ENCODE results near the gene TUG1.

DNA sequence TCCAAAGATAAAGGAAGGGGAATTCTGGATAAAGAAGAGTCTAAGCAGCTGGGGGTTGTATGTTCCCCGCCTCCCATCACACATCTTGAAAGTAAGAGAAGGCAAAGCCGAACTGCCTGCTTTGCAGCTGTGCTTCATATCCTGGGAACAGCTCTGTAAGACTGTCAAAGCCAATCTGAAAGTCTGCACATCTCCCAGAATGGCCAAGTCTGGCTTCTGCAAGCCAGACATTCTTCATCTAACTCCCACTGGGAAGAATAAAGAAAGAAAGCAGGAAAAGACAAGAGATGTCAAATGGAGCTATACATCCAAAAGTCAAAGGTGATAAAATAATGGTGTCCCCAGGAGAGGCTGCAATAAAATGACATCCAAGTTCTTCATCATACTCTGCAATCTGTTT lies 15.9 kb upstream of the TUG1 start:
- TF ChIP-seq, protein P1, sequence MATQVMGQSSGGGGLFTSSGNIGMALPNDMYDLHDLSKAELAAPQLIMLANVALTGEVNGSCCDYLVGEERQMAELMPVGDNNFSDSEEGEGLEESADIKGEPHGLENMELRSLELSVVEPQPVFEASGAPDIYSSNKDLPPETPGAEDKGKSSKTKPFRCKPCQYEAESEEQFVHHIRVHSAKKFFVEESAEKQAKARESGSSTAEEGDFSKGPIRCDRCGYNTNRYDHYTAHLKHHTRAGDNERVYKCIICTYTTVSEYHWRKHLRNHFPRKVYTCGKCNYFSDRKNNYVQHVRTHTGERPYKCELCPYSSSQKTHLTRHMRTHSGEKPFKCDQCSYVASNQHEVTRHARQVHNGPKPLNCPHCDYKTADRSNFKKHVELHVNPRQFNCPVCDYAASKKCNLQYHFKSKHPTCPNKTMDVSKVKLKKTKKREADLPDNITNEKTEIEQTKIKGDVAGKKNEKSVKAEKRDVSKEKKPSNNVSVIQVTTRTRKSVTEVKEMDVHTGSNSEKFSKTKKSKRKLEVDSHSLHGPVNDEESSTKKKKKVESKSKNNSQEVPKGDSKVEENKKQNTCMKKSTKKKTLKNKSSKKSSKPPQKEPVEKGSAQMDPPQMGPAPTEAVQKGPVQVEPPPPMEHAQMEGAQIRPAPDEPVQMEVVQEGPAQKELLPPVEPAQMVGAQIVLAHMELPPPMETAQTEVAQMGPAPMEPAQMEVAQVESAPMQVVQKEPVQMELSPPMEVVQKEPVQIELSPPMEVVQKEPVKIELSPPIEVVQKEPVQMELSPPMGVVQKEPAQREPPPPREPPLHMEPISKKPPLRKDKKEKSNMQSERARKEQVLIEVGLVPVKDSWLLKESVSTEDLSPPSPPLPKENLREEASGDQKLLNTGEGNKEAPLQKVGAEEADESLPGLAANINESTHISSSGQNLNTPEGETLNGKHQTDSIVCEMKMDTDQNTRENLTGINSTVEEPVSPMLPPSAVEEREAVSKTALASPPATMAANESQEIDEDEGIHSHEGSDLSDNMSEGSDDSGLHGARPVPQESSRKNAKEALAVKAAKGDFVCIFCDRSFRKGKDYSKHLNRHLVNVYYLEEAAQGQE (IDR thresholded peaks at IDR 0.05; ENCODE audit: low read depth, low read length), result no peak
- TF ChIP-seq, protein P2, sequence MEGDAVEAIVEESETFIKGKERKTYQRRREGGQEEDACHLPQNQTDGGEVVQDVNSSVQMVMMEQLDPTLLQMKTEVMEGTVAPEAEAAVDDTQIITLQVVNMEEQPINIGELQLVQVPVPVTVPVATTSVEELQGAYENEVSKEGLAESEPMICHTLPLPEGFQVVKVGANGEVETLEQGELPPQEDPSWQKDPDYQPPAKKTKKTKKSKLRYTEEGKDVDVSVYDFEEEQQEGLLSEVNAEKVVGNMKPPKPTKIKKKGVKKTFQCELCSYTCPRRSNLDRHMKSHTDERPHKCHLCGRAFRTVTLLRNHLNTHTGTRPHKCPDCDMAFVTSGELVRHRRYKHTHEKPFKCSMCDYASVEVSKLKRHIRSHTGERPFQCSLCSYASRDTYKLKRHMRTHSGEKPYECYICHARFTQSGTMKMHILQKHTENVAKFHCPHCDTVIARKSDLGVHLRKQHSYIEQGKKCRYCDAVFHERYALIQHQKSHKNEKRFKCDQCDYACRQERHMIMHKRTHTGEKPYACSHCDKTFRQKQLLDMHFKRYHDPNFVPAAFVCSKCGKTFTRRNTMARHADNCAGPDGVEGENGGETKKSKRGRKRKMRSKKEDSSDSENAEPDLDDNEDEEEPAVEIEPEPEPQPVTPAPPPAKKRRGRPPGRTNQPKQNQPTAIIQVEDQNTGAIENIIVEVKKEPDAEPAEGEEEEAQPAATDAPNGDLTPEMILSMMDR (IDR thresholded peaks at IDR 0.05), result no peak
- no peak for TF ChIP-seq RAD21 (IDR thresholded peaks at IDR 0.05; ENCODE audit: low read length)
- TF ChIP-seq, protein P3, sequence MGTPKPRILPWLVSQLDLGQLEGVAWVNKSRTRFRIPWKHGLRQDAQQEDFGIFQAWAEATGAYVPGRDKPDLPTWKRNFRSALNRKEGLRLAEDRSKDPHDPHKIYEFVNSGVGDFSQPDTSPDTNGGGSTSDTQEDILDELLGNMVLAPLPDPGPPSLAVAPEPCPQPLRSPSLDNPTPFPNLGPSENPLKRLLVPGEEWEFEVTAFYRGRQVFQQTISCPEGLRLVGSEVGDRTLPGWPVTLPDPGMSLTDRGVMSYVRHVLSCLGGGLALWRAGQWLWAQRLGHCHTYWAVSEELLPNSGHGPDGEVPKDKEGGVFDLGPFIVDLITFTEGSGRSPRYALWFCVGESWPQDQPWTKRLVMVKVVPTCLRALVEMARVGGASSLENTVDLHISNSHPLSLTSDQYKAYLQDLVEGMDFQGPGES (IDR thresholded peaks at IDR 0.05; ENCODE audit: low read depth, low read length), result no peak
- TF ChIP-seq RFX5 (IDR thresholded peaks at IDR 0.05; ENCODE audit: low read length), result no peak
- no peak for TF ChIP-seq YY1 (IDR thresholded peaks at IDR 0.05; ENCODE audit: low read depth)
- no peak for TF ChIP-seq SIN3A (IDR thresholded peaks at IDR 0.05; ENCODE audit: borderline replicate concordance, low read depth, low read length)
